ENCODE measurements around the gene MOGAT3. TPM values are rescaled to one million over a fixed set of nuclear protein-coding genes. Genes with fewer than 3 reads are reported as not detected.

The MOGAT3 gene
- total and polyA plus RNA-seq, 9 of the 15 experiments (the other 6 are each of a cell fraction or from before 2014, with no cell fraction given): 0.07 to 0.17 (median 0.13) TPM; not detected in 6

- 0 out of 2 replicates have a peak, but pooled peaks have one; percentile 37 for TF ChIP-seq CAMTA2 (CRISPR knock-in tag; conservative IDR thresholded peaks at IDR 0.05)
- TF ChIP-seq HDAC2 (IDR thresholded peaks at IDR 0.05): no peak
- no peak for TF ChIP-seq ZBTB34 (CRISPR knock-in tag; IDR thresholded peaks at IDR 0.05)
- TF ChIP-seq POLR2B (IDR thresholded peaks at IDR 0.05; ENCODE audit: low read depth, partially characterized antibody): peak; percentile 51
- TF ChIP-seq NR2C1 (IDR thresholded peaks at IDR 0.05): peak; percentile 79
- peak; percentile 81; the same call in 1 of the 2 replicates for TF ChIP-seq NR2C1 (tag; IDR thresholded peaks at IDR 0.05)
- TF ChIP-seq SOX6 (IDR thresholded peaks at IDR 0.05): peak; percentile 20
- no peak for TF ChIP-seq SRSF1 (IDR thresholded peaks at IDR 0.05; ENCODE audit: low read depth, low read length)
- TF ChIP-seq NCOA1 (IDR thresholded peaks at IDR 0.05; ENCODE audit: low read depth): no peak
- no peak for TF ChIP-seq PBX2 (CRISPR knock-in tag; IDR thresholded peaks at IDR 0.05; ENCODE audit: low read depth)
- peak; percentile 60 for TF ChIP-seq PBX2 (tag; conservative IDR thresholded peaks at IDR 0.05; ENCODE audit: low read depth)
- TF ChIP-seq ARID3A (IDR thresholded peaks at IDR 0.05; ENCODE audit: borderline replicate concordance, low read depth, low read length): no peak
- TF ChIP-seq LEF1 (IDR thresholded peaks at IDR 0.05): 0 out of 2 replicates have a peak, but pooled peaks have one; percentile 33
- no peak for TF ChIP-seq SFPQ (IDR thresholded peaks at IDR 0.05; ENCODE audit: low read depth, low read length)
- TF ChIP-seq ZBTB49 (CRISPR knock-in tag; IDR thresholded peaks at IDR 0.05; ENCODE audit: borderline replicate concordance): no peak
- TF ChIP-seq MTA2 (IDR thresholded peaks at IDR 0.05; ENCODE audit: low read depth): no peak
- 0 out of 2 replicates have a peak, but pooled peaks have one; percentile 6 for TF ChIP-seq ZNF384 (IDR thresholded peaks at IDR 0.05; ENCODE audit: low read depth, low read length)
- no peak for TF ChIP-seq ZNF644 (tag; IDR thresholded peaks at IDR 0.05; ENCODE audit: low read depth)
These were observed 16.8 kb upstream of the MOGAT3 start, which contains the start of the genes PLOD3 and ZNHIT1 (continued) for GRCh38 chr7:101217388-101218235.

Measured in K562 (cell line).